ENCODE measurements around the gene TCF7.
A peak's percentile ranks its signal among the peaks of the same experiment; 100 is the strongest.

Gene TCF7

DNA sequence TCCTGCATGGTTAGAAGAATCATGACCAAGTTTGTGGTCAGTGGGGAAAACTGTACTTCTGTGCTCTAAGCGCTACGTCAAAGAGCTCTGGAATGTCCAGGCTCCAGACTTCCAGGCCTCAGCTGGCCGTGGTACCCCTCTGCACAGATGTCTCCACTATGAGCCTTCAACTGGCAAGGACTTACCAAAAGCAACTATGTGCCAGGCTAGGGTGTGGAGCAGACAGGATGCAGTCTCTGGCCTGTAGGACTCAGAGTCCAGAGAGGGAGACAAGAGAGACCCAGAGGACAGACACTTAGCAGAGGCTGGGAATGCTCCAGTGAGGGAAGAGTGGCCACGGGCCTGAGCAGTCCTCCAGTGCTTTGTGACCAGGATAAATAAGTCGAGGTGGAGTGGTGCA lies 31.0 kb upstream of the TCF7 start:
- H3K4me1 Mint-ChIP-seq = peaks cover 17% of the 10 kb centered on the region
- H3K9me3 Mint-ChIP-seq = no peaks in the 10 kb centered on the region
- no peak overlapping the region for H3K4me3 Mint-ChIP-seq
- peaks cover 10% of the 10 kb centered on the region for H3K27me3 Mint-ChIP-seq (ENCODE audit: low read depth, poor library complexity)
- peak overlapping the region; percentile 66 for H3K27ac Mint-ChIP-seq
- no peaks in the 10 kb centered on the region for H3K36me3 Mint-ChIP-seq (ENCODE audit: low read depth)
- DNase-seq = no peak
- TF ChIP-seq, protein P1, sequence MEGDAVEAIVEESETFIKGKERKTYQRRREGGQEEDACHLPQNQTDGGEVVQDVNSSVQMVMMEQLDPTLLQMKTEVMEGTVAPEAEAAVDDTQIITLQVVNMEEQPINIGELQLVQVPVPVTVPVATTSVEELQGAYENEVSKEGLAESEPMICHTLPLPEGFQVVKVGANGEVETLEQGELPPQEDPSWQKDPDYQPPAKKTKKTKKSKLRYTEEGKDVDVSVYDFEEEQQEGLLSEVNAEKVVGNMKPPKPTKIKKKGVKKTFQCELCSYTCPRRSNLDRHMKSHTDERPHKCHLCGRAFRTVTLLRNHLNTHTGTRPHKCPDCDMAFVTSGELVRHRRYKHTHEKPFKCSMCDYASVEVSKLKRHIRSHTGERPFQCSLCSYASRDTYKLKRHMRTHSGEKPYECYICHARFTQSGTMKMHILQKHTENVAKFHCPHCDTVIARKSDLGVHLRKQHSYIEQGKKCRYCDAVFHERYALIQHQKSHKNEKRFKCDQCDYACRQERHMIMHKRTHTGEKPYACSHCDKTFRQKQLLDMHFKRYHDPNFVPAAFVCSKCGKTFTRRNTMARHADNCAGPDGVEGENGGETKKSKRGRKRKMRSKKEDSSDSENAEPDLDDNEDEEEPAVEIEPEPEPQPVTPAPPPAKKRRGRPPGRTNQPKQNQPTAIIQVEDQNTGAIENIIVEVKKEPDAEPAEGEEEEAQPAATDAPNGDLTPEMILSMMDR (IDR thresholded peaks at IDR 0.05) = no peak

DNA sequence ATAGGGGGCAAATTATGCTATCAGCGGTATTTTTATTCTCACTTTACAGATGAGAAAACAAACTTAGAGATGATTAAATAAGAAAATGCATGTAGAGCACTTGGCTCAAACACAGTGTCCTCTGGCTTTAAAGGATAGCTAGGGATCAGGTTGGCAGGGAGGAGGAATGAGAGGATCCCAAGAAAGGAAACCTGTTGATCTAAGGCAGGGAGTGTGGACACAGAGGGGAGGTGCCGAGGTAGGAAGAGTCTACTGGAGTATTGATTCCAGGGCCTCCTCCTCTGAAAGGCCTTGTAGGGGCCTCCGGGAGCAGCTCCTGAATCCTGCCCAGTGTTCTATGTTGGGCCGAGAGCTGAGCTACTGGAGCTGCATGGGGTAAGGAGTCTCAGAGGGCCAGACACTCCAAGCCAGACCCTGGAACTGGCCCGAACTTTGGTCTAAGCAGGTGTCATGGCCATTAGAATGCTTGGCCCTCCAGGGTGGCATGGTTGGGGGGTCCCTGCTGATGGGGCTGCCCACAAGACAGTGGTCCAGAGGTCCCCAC lies 30.4 kb upstream of the TCF7 start:
- H3K9me3 Mint-ChIP-seq = no peaks in the 10 kb centered on the region
- TF ChIP-seq, protein P1 (IDR thresholded peaks at IDR 0.05) = no peak
- peaks cover 7% of the 10 kb centered on the region for H3K27me3 Mint-ChIP-seq (ENCODE audit: low read depth, poor library complexity)
- DNase-seq = no peak
- H3K4me1 Mint-ChIP-seq = peaks cover 21% of the 10 kb centered on the region
- peak overlapping the region; percentile 29 for H3K27ac Mint-ChIP-seq
- H3K36me3 Mint-ChIP-seq (ENCODE audit: low read depth) = no peaks in the 10 kb centered on the region
- no peak overlapping the region for H3K4me3 Mint-ChIP-seq

DNA sequence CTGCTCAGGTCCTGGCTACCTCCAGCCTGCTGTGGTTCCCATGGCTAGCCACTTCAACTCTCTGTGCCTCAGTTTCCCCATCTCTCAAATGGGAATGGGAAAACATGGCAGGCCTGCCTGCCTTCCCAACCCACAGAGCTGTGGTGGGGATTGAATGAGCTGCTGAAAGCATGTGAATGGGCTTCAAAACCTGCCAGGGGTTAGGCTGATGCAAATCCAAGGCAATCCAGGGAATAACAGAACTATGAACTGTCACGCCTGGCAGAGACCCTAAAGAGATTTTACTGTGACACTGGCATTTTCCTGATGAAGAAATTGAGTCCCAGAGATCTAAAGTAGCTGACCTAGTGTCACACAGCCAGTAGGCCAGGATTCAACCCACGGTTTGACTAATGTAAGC lies 29.9 kb upstream of the TCF7 start:
- no peak for DNase-seq
- Mint-ChIP-seq H3K4me3 (no peak overlapping the region), H3K36me3 (ENCODE audit: low read depth) (no peaks in the 10 kb centered on the region), H3K27ac (no peak overlapping the region), H3K4me1 (peaks cover 21% of the 10 kb centered on the region), H3K27me3 (ENCODE audit: low read depth, poor library complexity) (peaks cover 6% of the 10 kb centered on the region), H3K9me3 (no peaks in the 10 kb centered on the region)
- TF ChIP-seq, protein P1 (IDR thresholded peaks at IDR 0.05) = no peak

DNA sequence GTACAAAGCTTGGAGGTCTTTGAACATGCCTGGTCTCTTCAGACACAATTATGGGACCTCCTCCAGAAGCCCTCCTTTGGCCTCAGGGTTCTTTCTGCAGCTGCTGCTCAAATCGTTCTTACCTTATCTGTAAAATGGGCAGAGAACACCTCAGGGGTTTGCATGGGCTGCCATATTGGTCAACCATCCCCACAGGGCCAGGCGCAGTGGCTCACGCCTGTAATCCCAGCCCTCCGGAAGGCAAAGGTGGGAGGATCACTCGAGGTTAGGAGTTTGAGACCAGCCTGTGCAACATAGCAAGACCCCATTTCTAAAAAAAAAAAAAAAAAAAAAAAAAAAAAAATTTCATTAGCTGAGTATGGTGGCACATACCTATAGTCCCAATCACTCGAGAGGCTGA lies 29.1 kb upstream of the TCF7 start:
- no peak overlapping the region for H3K27ac Mint-ChIP-seq

DNA sequence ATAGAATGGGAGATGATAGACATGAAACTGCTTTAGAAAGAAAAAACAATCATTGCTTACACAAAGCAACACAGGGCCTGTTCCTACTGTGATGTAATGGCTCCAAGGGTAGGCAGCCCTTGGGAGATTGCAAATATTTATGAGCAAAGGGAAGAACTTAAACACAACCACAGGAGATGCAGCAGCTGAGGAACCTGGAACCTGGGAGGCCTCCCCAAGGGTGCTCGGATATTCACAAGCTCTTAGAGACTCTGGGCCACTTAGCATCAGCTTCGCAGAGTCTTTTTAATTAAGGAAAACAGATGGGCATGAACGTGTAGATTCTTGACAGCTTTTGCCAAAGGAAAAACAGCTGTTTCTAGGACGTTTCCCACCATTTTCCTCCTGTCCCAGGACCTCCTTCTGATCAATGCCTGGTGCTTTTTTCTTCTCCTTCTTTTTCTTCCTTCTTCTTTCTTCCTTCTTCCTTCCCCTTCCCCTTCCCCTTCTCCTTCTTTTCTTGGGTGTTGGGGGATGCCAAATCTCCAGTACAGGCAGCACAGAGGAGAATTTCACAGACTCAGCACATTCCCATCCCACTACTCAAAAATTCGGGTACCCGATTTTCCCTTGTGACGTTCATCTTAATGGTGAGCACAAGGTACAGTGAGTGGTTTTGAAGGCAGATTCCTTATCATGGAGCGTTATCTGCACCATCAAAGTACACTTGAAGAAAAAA lies 28.1 kb upstream of the TCF7 start:
- H3K27me3 Mint-ChIP-seq (ENCODE audit: low read depth, poor library complexity) = peaks cover 6% of the 10 kb centered on the region
- DNase-seq = no peak
- TF ChIP-seq, protein P1 (IDR thresholded peaks at IDR 0.05) = no peak
- H3K9me3 Mint-ChIP-seq = no peaks in the 10 kb centered on the region
- no peak overlapping the region for H3K27ac Mint-ChIP-seq
- peaks cover 30% of the 10 kb centered on the region for H3K4me1 Mint-ChIP-seq
- no peak overlapping the region for H3K4me3 Mint-ChIP-seq
- H3K36me3 Mint-ChIP-seq (ENCODE audit: low read depth) = no peaks in the 10 kb centered on the region

More for the DNA sequence above, 29.1 kb upstream of the TCF7 start:
- Mint-ChIP-seq H3K9me3 (no peaks in the 10 kb centered on the region), H3K4me1 (peaks cover 21% of the 10 kb centered on the region), H3K4me3 (no peak overlapping the region), H3K36me3 (ENCODE audit: low read depth) (no peaks in the 10 kb centered on the region), H3K27me3 (ENCODE audit: low read depth, poor library complexity) (peaks cover 6% of the 10 kb centered on the region)
- TF ChIP-seq, protein P1 (IDR thresholded peaks at IDR 0.05) = no peak
- no peak for DNase-seq

DNA sequence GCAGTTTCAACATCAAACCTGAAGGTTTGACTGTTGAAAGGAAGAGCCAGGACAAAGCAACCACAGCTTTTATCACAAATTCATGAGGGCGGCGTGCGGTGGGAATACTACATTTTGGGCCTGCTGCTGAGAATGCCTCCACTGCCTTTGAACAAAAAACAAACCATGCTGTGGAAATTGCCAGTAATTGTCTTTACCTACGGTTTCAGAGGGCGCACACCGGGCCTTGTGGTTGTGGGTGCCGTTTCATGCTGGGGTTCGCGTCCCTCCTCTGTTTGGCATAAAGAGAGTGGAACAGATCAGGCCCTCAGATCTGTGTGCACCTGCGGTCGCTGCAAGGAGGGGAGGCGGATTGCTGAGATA lies 27.6 kb upstream of the TCF7 start:
- DNase-seq = no peak
- H3K4me1 Mint-ChIP-seq = peaks cover 35% of the 10 kb centered on the region
- no peaks in the 10 kb centered on the region for H3K36me3 Mint-ChIP-seq (ENCODE audit: low read depth)
- no peaks in the 10 kb centered on the region for H3K9me3 Mint-ChIP-seq
- TF ChIP-seq, protein P1 (IDR thresholded peaks at IDR 0.05) = no peak
- no peak overlapping the region for H3K4me3 Mint-ChIP-seq
- H3K27ac Mint-ChIP-seq = no peak overlapping the region
- peaks cover 6% of the 10 kb centered on the region for H3K27me3 Mint-ChIP-seq (ENCODE audit: low read depth, poor library complexity)

Measured in nephron progenitor cell (in vitro differentiated cells).